Measurements from ENCODE around the gene APOC4. TPM values are rescaled to one million over a fixed set of nuclear protein-coding genes. Genes with fewer than 3 reads are reported as not detected.

The APOC4 gene
- total and polyA plus RNA-seq, 2 donors (not counting 1 experiment from before 2014, with no cell fraction given) = not detected

GRCh38 chr19:44930088-44930487, 11.9 kb upstream of the APOC4 start:
- ATAC-seq (ENCODE audit: low read depth) (no peak), DNase-seq (no peak)
- Histone ChIP-seq H3K9ac (ENCODE audit: low read length) (no peak overlapping the region), H3K36me3 (replicated peaks in 1 of 2; ENCODE audit: control extremely low read depth in 1 of 2, control insufficient read depth in 1 of 2, extremely low read depth in 1 of 2, insufficient read depth in 2 of 2, low read length in 1 of 2) (no peaks in the 10 kb centered on the region), H3K4me2 (replicated peaks; ENCODE audit: low read depth, low read length, poor library complexity, severe bottlenecking) (no peak overlapping the region), H2AFZ (ENCODE audit: insufficient read depth, low read depth, low read length, poor library complexity, severe bottlenecking) (no peak overlapping the region), H4K20me1 (ENCODE audit: control insufficient read depth, insufficient read depth, low read length, poor library complexity, severe bottlenecking) (no peaks in the 10 kb centered on the region), H3K4me3 (ENCODE audit: control extremely low read depth in 1 of 5, extremely low read depth in 1 of 5, insufficient read depth in 1 of 5, low read depth in 2 of 5, low read length in 4 of 5) (no peak overlapping the region), H3K4me1 (ENCODE audit: control insufficient read depth in 2 of 2, insufficient read depth in 2 of 2, low read length in 2 of 2) (peaks cover 4 to 8% of the 10 kb centered on the region in 2 donors), H3K79me2 (ENCODE audit: control insufficient read depth, insufficient read depth, low read length) (no peaks in the 10 kb centered on the region), H3K9me3 (ENCODE audit: control extremely low read depth in 1 of 3, control insufficient read depth in 2 of 3, insufficient read depth in 1 of 3, low read length in 2 of 3) (peaks cover 0 to 6% (median 0%) of the 10 kb centered on the region in 3 donors), H3K27me3 (replicated peaks in 1 of 4; ENCODE audit: control extremely low read depth in 1 of 4, control insufficient read depth in 3 of 4, insufficient read depth in 4 of 4, low read length in 3 of 4) (peaks cover 0 to 10% (median 5%) of the 10 kb centered on the region in 4 experiments), H3K27ac (ENCODE audit: low read length in 2 of 2) (no peak overlapping the region)
- intact Hi-C loops (cut with micrococcal nuclease) = no loop called here
- no peak overlapping the region for H3K27ac Mint-ChIP-seq
- H3K27me3 Mint-ChIP-seq = peaks cover 17% of the 10 kb centered on the region
- no peak overlapping the region for H3K4me3 Mint-ChIP-seq
- no peaks in the 10 kb centered on the region for H3K9me3 Mint-ChIP-seq (ENCODE audit: insufficient read depth)
- CTCF ChIA-PET = no interaction called here
- POLR2A ChIA-PET = no interaction called here
- WGBS (ENCODE audit: insufficient coverage) = 93% methylated on average over 7 of the region's 7 CpGs
- TF ChIP-seq EZH2 (IDR thresholded peaks at IDR 0.05; ENCODE audit: borderline replicate concordance, insufficient read depth, low read depth, low read length, poor library complexity, severe bottlenecking) = no peak
- no peak for TF ChIP-seq CTCF (IDR thresholded peaks at IDR 0.05)
- peaks cover 6% of the 10 kb centered on the region for H3K4me1 Mint-ChIP-seq

GRCh38 chr19:44931541-44931940, 10.5 kb upstream of the APOC4 start:
- no peak overlapping the region for H3K4me3 Mint-ChIP-seq
- CTCF ChIA-PET = no interaction called here
- Histone ChIP-seq H3K27ac (ENCODE audit: low read length in 2 of 2) (no peak overlapping the region), H3K9ac (ENCODE audit: low read length) (no peak overlapping the region), H3K9me3 (ENCODE audit: control extremely low read depth in 1 of 3, control insufficient read depth in 2 of 3, insufficient read depth in 1 of 3, low read length in 2 of 3) (peaks cover 0 to 6% (median 0%) of the 10 kb centered on the region in 3 donors), H3K27me3 (replicated peaks in 1 of 4; ENCODE audit: control extremely low read depth in 1 of 4, control insufficient read depth in 3 of 4, insufficient read depth in 4 of 4, low read length in 3 of 4) (peaks cover 0 to 8% (median 2%) of the 10 kb centered on the region in 4 experiments), H3K4me1 (ENCODE audit: control insufficient read depth in 2 of 2, insufficient read depth in 2 of 2, low read length in 2 of 2) (peaks cover 4 to 7% of the 10 kb centered on the region in 2 donors), H3K79me2 (ENCODE audit: control insufficient read depth, insufficient read depth, low read length) (no peaks in the 10 kb centered on the region), H3K4me3 (ENCODE audit: control extremely low read depth in 1 of 5, extremely low read depth in 1 of 5, insufficient read depth in 1 of 5, low read depth in 2 of 5, low read length in 4 of 5) (no peak overlapping the region), H4K20me1 (ENCODE audit: control insufficient read depth, insufficient read depth, low read length, poor library complexity, severe bottlenecking) (no peaks in the 10 kb centered on the region), H3K4me2 (replicated peaks; ENCODE audit: low read depth, low read length, poor library complexity, severe bottlenecking) (no peak overlapping the region), H3K36me3 (replicated peaks in 1 of 2; ENCODE audit: control extremely low read depth in 1 of 2, control insufficient read depth in 1 of 2, extremely low read depth in 1 of 2, insufficient read depth in 2 of 2, low read length in 1 of 2) (no peaks in the 10 kb centered on the region), H2AFZ (ENCODE audit: insufficient read depth, low read depth, low read length, poor library complexity, severe bottlenecking) (no peak overlapping the region)
- no peak for TF ChIP-seq CTCF (IDR thresholded peaks at IDR 0.05)
- no peak for TF ChIP-seq EZH2 (IDR thresholded peaks at IDR 0.05; ENCODE audit: borderline replicate concordance, insufficient read depth, low read depth, low read length, poor library complexity, severe bottlenecking)
- no peak overlapping the region for H3K27ac Mint-ChIP-seq
- POLR2A ChIA-PET = no interaction called here
- H3K27me3 Mint-ChIP-seq = peaks cover 5% of the 10 kb centered on the region
- no peaks in the 10 kb centered on the region for H3K9me3 Mint-ChIP-seq (ENCODE audit: insufficient read depth)
- intact Hi-C loops (cut with micrococcal nuclease) = no loop called here
- peaks cover 4% of the 10 kb centered on the region for H3K4me1 Mint-ChIP-seq
- ATAC-seq (ENCODE audit: low read depth) = no peak
- WGBS (ENCODE audit: insufficient coverage) = 82% methylated on average over 3 of the region's 4 CpGs
- no peak for DNase-seq

Data from B cell (primary cell).